IPS-18c (cell line): Measurements from ENCODE around the gene PRKG1.

Source experiments
- H3K4me3 ChIP-seq: 2 replicates; pipeline ENCODE4 v1.7.0; 2013; ENCODE audit warnings: low read depth, mild to moderate bottlenecking, low read length, moderate library complexity; ENCODE audit not compliant: insufficient read depth
- H3K9me3 ChIP-seq: one replicate; pipeline ENCODE4 v1.6.1; 2013; ENCODE audit warnings: mild to moderate bottlenecking, low read length, moderate library complexity; ENCODE audit not compliant: control insufficient read depth, insufficient read depth

Gene PRKG1

GRCh38 chr10:51937308-51938140 is 863.2 kb downstream of the PRKG1 start:
- Histone ChIP-seq H3K4me3 (no peak overlapping the region), H3K9me3 (no peaks in the 10 kb centered on the region)

GRCh38 chr10:51950371-51950995 is 876.2 kb downstream of the PRKG1 start:
- Histone ChIP-seq H3K4me3 (no peak overlapping the region), H3K9me3 (peaks cover 4% of the 10 kb centered on the region)

- Histone ChIP-seq H3K4me3 (no peak overlapping the region), H3K9me3 (peaks cover 4% of the 10 kb centered on the region)
These were observed 876.8 kb downstream of the PRKG1 start for GRCh38 chr10:51950996-51951555.

GRCh38 chr10:51951601-51952000 is 877.3 kb downstream of the PRKG1 start:
- H3K4me3 ChIP-seq: no peak overlapping the region
- peaks cover 4% of the 10 kb centered on the region for H3K9me3 ChIP-seq

GRCh38 chr10:51952056-51952455 is 877.8 kb downstream of the PRKG1 start:
- H3K4me3 ChIP-seq: no peak overlapping the region
- peaks cover 4% of the 10 kb centered on the region for H3K9me3 ChIP-seq

DNA sequence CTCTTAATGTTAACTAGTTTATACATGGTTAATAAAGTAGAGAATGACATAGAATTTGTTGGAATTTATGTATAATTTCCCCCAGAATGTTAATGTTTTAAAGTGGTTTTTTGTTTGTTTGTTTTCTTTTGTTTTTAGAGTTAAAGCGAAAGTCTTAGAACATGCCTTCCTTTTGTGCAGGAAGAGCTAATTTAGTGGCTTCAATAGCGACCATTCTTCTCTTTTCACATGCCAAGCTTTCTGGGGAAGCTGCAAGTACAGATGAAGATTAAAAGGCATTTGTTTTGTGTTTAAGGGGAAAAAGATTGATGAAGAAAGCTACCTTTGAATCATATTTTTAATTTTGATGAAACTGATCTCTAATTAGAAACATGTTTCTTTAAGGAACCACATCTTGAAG is 881.4 kb downstream of the PRKG1 start:
- H3K4me3 ChIP-seq: no peak overlapping the region
- H3K9me3 ChIP-seq: no peaks in the 10 kb centered on the region

DNA sequence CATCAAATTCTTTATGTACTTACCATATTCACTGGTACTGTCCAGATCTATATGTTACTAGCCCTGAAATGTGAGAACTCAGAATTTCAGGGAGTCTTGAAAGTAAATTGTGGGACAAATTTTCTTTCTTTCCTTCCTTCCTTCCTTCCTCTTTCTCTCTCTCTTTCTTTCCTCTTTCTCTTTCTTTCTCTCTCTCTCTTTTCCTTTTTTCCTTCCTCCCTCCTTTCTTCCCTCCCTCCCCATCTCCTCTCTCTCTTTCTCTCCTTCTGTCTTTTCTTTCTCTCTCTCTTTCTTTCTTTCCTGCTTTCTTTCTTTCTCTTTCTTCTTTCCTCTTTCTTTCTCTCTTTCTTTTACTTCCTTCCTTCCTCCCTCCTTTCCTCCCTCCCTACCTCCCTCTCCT is 882.5 kb downstream of the PRKG1 start:
- no peak overlapping the region for H3K4me3 ChIP-seq
- no peaks in the 10 kb centered on the region for H3K9me3 ChIP-seq

GRCh38 chr10:51960494-51960895 is 886.2 kb downstream of the PRKG1 start:
- no peak overlapping the region for H3K4me3 ChIP-seq

DNA sequence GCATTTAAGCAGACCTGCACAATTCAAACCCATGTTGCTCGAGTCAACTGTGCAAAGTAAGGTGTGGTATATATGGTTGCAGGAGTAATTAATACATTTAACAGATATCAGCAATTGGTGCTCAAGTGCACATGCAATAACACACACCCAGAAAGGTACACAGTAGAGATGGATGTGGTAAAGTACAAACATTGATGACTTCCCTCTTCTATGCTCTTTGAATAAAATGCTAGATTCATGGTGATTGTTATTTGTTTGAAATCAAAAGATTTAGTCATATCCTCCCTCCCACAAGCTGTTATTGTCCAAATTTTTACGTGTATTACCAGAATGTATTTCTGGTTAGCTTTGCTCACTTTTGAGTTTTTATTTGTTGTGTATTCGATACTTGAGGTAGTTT is 887.1 kb downstream of the PRKG1 start:
- Histone ChIP-seq H3K9me3 (no peaks in the 10 kb centered on the region), H3K4me3 (no peak overlapping the region)

More at GRCh38 chr10:51960494-51960895, 886.2 kb downstream of the PRKG1 start:
- no peaks in the 10 kb centered on the region for H3K9me3 ChIP-seq

- Histone ChIP-seq H3K4me3 (no peak overlapping the region), H3K9me3 (no peaks in the 10 kb centered on the region)
These were observed 890.3 kb downstream of the PRKG1 start for GRCh38 chr10:51964630-51965029.

GRCh38 chr10:51965451-51965850 is 891.2 kb downstream of the PRKG1 start:
- Histone ChIP-seq H3K4me3 (no peak overlapping the region), H3K9me3 (no peaks in the 10 kb centered on the region)

GRCh38 chr10:51972733-51973346 is 898.6 kb downstream of the PRKG1 start:
- H3K9me3 ChIP-seq: no peaks in the 10 kb centered on the region
- no peak overlapping the region for H3K4me3 ChIP-seq

- H3K9me3 ChIP-seq: no peaks in the 10 kb centered on the region
These were observed 906.5 kb downstream of the PRKG1 start for GRCh38 chr10:51980752-51981151.

GRCh38 chr10:51981731-51982130 is 907.4 kb downstream of the PRKG1 start:
- Histone ChIP-seq H3K9me3 (no peaks in the 10 kb centered on the region), H3K4me3 (no peak overlapping the region)

More at GRCh38 chr10:51980752-51981151, 906.5 kb downstream of the PRKG1 start:
- H3K4me3 ChIP-seq: no peak overlapping the region

DNA sequence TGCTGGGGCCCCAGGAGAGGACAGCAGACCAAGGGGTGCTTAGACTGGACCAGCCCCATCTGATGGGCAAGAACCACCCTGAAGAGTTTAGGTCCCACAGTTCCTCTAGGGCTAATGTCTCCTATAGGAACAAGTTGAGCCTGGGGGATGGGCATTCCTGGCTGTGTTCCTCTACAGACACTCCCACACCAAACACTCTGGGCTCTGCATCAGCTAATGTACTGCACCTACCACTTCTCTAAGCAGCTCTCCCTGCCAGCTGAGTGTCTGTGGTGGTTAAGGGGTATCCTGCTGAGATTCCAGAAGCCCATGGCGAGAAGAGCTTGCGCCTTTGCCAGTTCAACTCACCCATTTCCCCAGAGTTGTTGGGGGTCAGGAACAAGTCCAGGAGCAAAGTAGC is 909.2 kb downstream of the PRKG1 start:
- H3K4me3 ChIP-seq: no peak overlapping the region

DNA sequence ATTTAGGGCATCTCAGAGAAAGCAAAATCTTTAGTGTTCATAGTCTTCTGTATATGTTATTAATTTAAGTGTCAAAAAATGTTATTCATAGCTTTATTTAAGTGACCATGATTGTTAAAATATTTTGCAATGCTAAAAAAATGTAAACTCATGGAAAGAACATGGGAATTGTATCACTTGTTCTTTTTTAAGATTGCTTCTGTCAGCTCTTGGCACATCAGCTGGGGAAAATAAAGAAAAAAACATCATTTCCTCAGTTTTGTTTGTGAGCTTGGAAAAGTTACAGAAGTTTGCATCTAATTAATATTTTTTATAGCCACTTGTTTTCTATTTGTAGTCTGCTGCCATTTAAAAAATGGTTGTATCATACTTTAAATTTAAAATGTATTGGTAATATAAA is 911.0 kb downstream of the PRKG1 start:
- Histone ChIP-seq H3K4me3 (no peak overlapping the region), H3K9me3 (no peaks in the 10 kb centered on the region)

More for the DNA sequence above, 909.2 kb downstream of the PRKG1 start:
- no peaks in the 10 kb centered on the region for H3K9me3 ChIP-seq

DNA sequence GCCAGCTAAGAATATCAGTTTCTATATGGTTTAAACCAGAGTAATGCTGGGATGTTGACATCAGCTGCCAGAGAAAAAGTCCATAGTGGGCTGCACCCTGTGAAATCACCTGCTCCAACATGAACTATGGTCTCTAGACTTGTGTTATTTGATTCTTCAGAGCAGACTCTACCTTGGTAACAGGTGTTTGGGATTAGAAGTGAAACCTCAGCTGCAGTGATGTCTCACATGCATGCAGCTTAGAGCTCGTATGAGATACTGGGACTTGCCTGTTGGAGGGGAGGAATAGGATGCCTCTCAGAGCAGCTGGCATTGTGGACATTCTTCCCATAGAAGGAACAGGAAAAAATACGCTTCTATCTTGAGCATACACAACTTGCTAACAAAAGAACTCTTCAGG is 912.2 kb downstream of the PRKG1 start:
- no peak overlapping the region for H3K4me3 ChIP-seq
- H3K9me3 ChIP-seq: no peaks in the 10 kb centered on the region

DNA sequence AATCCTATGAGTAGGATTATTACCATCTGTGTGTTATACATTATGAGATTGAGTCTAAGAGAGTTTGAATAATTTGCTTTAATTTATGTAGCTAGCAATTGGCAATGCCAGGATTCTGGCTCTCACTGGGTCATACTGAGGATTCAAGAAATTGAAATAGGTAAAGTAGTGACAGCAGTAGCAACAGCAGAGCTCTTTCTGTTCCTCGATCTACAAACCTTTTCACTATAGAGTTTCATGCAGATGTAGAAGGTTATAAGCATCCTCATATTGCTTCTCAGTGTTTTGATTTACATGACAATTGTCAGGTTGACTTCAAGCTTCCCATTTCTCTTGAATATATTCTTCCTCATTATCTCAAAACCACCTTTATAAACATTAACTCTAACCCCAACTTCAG is 919.2 kb downstream of the PRKG1 start:
- H3K9me3 ChIP-seq: no peaks in the 10 kb centered on the region
- no peak overlapping the region for H3K4me3 ChIP-seq
